ENCODE data around the gene TGIF1. TPM values are rescaled to one million over a fixed set of nuclear protein-coding genes. Genes with fewer than 3 reads are reported as not detected.

The TGIF1 gene
- 99.7 and 103 TPM in 2 replicates for total RNA-seq

DNA sequence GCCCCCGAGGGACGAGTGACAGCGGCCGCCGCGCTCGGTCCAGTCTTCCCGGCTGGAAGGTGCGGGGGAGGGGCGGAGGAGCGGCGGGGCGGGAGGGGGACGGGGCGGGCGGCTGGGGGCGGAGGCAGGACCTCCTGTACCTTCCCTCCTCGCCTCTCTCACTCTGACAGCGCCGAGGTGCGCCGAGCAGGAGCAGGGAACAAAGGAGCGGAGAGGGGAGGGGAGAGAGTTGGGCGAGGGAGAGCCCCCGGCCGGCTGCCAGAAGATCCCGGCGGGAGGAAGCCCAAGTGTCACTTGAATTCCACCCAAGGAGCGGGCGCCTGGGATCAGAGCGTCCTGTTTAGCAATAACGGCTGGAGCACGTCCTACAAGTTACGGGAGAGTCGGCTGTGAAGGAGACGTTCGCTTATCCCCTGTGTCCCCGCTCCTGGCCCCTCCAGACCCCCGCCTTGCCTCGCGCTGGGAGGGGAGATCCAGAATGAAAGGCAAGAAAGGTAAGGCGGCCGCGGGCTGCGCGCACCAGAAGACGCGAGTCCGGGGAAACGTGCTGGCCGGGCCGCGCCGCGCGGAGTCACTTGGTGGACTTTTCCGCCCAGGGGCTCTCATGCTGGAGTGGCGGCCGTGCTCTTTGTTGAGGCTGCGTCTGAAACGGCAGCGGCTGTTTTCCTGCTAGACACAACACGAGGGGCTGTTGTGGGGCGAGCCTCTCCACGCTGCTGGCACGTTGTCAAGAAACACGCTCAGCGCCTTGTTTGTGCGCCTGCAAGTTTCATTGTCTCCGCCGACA lies at the start of gene TGIF1:
TGIF1 (plus strand) TSS at position 161 of the 787 bp plus-strand sequence; CDS start at position 479, 318 bp downstream.

Other genes starting within 250 kb of the TGIF1 start
- under 0.01 and 0.22 TPM in 2 replicates for gene MYOM1, start 230.2 kb upstream of the TGIF1 start, total RNA-seq
- 844 and 847 TPM in 2 replicates for gene MYL12A, start 202.4 kb upstream of the TGIF1 start, total RNA-seq
- 482 and 540 TPM in 2 replicates for gene MYL12B, start 188.0 kb upstream of the TGIF1 start, total RNA-seq